HTR-8/SVneo (cell line): Measurements from ENCODE around the gene UBXN7.
"Not testable (repeated sequence)": the region's sequence is repeated elsewhere in the genome, so short reads cannot be mapped to it uniquely, and the experiment has no call there.

Experiments used
- DNase-seq: peaks from one replicate; pipeline ENCODE4 v3.0.0; 2011; ENCODE audit warnings: low spot score, mixed read lengths; ENCODE audit not compliant: insufficient read length
- FAIRE-seq: peaks from 2 replicates; lab custom pipeline; 2011; peaks lifted over from hg19 to GRCh38; lab: Jason Lieb, UNC

The UBXN7 gene, protein sequence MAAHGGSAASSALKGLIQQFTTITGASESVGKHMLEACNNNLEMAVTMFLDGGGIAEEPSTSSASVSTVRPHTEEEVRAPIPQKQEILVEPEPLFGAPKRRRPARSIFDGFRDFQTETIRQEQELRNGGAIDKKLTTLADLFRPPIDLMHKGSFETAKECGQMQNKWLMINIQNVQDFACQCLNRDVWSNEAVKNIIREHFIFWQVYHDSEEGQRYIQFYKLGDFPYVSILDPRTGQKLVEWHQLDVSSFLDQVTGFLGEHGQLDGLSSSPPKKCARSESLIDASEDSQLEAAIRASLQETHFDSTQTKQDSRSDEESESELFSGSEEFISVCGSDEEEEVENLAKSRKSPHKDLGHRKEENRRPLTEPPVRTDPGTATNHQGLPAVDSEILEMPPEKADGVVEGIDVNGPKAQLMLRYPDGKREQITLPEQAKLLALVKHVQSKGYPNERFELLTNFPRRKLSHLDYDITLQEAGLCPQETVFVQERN

DNA sequence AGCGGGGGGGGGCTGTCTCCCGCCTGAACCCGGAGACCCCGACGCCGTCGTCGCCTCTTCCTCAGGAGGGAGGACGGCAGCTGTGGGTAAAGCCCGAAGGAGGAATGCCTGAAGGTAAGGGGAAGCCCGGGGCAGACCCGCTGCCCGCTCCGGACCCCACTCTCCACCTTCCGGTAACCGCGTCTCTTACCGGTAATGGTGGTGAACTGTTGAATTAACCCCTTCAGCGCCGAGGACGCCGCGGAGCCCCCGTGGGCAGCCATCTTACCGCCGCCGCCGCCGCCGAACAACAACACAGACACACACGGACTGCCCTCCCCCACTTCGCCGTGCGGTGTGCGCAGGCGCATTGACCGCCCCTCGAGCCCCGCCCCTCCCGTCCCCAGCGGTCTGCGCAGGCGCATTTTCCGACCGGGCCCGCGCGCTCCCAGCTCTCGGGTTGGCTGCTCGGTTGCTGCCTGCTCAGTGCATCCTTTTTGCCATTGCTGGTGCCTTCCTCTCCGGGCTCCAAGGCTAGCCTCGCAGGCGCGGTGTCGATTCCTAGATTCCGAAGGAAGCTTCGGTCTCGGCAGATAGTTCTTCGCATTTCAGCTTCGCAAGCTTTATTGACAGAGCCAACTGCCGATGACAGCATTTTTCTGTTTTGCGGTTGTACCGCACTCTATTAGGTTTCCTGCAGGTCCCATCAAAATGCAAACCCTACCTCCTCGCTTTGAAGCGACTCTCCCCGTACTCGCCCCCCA is at the start of gene UBXN7:
UBXN7 (minus strand) TSS at position 291 of the 743 bp plus-strand sequence; CDS start at position 263, 28 bp downstream.
- DNase-seq (peak; percentile 98), FAIRE-seq (peak; percentile 92)

DNA sequence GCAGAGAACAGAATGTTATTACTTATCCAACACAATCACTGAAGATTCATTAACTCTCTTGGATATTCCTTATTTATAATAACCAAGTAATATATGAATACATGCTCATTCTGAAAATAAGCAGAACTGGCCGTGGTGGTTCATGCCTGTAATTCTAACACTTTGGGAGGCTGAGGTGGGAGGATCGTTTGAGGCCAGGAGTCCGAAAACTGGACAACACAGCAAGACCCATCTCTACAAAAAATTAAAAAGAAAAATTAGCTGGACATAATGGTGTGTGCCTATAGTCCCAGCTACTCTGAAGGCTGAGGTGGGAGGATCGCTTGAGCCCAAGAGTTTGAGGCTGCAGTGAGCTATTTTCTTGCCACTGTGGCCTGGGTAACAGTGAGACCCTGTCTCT is 45.5 kb upstream of the UBXN7 start:
- DNase-seq (no peak), FAIRE-seq (no peak)

DNA sequence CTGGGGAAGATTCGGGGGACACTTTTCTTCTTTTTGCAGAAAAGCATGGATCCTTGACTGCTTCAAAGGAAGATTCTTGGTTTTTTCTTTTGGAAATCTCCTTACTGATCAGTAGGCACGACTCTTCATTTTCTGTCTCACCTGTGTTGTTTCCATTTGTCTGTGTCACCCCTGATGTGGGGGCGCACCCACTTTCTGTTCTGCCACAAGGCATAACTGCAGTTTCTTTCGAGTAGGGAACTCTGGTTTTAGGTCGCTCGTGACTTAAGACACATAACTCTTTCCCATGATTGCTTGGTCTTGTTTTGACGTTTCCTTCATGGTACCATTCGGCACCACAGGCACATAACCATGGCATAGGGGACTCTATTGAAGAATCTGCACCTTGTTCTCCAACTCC is 40.1 kb upstream of the UBXN7 start:
- no peak for FAIRE-seq
- no peak for DNase-seq

DNA sequence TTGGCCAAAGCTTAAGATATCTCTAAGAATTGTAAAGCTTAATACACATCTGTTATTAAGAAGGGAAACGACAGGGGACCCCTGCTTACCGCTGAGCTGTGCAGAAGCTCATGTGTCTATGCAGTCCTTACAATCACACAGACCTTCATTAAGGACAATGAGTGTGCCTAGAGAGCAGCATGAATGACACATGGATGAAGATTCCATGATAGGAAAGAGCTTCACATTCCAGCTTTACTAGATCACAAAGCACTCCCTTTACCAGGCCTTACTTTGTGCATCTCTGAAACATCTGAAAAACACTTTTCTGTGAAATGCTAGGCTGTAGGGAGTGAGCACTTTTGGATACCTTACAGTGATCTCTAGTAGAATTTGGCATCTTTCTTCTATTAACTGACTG is 39.3 kb upstream of the UBXN7 start:
- FAIRE-seq (no peak), DNase-seq (no peak)

DNA sequence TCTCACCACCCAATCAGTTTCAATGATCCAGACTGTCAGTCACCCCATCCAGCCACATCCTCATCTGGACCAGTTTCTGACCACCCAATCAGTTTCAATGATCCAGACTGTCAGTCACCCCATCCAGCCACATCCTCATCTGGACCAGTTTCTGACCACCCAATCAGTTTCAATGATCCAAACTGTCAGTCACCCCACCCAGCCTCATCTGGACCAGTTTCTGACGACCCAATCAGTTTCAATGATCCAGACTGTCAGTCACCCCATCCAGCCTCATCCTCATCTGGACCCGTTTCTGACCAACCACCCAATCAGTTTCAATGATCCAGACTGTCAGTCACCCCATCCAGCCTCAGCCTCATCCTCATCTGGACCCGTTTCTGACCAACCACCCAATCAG is 38.0 kb upstream of the UBXN7 start:
- not testable (repeated sequence) for DNase-seq
- FAIRE-seq = peak; percentile 66

DNA sequence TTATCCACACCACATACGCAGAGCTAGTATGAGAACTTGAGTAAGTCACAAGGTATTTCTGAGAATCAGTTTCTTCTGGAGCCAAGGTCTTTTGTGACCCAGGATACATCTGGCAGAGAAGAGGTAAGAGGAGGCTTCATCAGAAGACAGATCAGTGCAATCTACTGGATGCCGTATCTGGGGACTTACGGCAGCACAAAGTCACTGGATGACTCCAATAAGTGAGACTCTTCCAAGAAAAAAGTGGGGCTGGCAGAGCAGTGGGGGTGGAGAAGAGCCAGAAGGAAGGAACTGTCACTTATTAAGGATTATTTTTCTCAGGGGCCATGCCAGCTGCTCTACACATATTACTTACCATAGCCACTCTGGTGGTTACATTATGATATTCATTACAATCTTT is 31.6 kb upstream of the UBXN7 start:
- FAIRE-seq (no peak), DNase-seq (no peak)

DNA sequence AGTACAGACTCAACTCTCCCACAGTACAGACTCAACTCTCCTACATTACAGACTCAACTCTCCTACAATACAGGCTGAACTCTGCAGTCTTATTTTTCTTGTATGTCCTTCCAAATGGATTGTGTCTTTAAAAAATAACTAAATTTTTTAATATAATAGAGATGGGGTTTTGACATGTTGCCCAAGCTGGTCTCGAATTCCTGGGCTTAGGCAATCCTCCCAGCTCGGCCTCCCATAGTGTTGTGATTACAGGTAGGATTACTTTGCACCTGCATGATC is 31.2 kb upstream of the UBXN7 start:
- FAIRE-seq (no peak), DNase-seq (no peak)

DNA sequence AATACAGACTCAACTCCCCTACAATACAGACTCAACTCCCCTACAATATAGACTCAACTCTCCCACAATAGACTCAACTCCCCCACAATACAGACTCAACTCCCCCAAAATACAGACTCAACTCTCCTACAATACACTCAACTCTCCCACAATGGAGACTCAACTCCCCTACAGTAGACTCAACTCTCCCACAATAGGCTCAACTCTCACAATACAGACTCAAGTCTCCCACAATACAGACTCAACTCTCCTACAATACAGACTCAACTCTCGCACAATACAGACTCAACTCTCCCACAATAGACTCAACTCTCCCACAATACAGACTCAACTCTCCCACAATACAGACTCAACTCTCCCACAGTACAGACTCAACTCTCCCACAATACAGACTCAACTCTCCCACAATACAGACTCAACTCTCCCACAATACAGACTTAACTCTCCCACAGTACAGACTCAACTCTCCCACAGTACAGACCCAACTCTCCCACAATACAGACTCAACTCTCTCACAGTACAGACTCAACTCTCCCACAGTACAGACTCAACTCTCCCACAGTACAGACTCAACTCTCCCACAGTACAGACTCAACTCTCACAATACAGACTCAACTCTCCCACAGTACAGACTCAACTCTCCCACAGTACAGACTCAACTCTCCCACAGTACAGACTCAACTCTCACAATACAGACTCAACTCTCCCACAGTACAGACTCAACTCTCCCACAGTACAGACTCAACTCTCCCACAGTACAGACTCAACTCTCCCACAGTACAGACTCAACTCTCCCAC is 30.7 kb upstream of the UBXN7 start:
- not testable (repeated sequence) for FAIRE-seq

DNA sequence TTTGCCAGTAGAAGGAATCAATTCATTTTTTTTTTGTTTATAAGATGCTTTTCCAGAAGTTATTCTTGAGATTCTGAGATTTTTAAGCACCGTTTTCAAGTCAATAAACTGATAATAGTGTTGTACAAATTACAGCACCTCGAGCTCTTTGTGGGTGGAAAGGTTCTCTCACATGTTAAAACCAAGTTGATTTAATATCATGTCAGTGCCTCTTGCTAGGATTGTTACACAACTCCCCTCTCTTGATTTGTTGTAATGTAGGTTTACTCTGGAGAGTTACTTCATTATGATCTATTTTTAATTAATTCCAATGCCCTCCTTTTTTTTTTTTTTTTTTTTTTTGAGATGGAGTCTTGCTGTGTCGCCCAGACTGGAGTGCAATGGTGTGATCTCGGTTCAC is 25.8 kb upstream of the UBXN7 start:
- FAIRE-seq = no peak
- DNase-seq = no peak

More for the DNA sequence above, 30.7 kb upstream of the UBXN7 start:
- DNase-seq = not testable (repeated sequence)

DNA sequence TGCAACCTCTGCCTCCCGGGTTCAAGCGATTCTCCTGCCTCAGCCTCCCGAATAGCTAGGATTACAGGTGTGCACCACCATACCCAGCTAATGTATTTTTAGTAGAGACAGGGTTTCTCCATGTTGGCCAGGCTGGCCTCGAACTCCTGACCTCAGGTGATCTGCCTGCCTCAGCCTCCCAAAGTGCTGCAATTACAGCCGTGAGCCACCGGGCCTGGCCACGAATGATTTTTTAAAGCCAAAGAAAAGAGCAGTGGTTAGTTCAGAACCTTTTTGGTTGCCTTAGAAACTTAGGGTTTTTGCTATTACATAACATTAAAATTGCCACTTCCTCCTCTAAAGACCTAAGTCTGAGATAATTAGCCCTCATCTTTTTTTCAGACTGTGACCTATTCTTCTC is 25.2 kb upstream of the UBXN7 start:
- DNase-seq, FAIRE-seq: not testable (repeated sequence)

DNA sequence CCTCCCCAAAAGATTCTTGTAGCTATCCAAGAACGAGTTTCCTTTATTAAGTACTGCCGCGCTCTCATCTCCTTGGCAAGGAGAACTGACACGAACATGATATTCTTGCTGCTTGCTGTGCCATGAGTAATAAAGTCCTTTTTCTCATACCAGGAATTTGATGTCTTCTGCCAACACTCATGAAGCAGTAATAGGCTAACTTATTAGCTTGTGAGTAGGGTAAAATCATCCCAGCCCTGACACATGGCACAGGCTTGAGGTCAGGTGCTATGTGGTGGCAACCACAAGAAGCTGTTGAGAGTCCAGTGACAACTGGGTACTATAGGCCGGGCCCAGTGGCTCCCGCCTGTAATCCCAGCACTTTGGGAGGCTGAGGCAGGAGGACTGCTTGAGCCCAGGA is 22.7 kb upstream of the UBXN7 start:
- FAIRE-seq (no peak), DNase-seq (no peak)

DNA sequence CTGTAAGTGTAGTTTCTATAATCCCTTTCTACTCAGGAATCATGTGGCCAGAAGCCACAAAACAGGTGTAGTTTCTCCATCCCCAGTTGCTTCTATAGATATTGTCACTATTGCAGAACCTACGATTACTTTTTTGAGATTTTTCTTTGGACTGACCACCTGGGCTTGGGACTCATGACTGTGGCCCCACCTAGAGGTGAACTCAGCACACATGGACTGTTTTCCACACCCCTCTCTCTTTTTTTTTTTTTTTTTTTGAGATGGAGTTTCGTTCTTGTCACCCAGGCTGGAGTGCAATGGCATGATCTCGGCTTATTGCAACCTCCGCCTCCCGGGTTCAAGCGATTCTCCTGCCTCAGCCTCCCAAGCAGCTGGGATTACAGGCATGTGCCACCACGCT is 13.2 kb upstream of the UBXN7 start:
- not testable (repeated sequence) for DNase-seq

DNA sequence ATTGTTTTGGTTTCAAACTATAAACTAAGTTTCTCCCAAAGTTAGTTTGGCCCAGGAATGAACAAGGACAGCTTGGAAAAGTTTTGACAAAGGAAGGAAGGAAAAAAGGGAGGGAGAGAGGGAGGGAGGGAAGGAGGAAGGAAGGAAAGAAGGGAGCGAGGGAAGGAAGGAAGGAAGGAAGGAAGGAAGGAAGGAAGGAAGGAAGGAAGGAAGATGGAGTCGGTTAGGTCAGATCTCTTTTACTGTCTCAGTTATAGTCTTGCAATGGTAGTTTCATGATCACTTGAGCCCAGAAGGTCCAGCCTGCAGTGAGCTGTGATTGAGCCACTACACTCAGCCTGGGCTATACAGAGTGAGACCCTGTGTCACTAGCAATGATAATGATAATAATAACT is 12.3 kb upstream of the UBXN7 start:
- no peak for FAIRE-seq

More for the DNA sequence above, 13.2 kb upstream of the UBXN7 start:
- FAIRE-seq = not testable (repeated sequence)

DNA sequence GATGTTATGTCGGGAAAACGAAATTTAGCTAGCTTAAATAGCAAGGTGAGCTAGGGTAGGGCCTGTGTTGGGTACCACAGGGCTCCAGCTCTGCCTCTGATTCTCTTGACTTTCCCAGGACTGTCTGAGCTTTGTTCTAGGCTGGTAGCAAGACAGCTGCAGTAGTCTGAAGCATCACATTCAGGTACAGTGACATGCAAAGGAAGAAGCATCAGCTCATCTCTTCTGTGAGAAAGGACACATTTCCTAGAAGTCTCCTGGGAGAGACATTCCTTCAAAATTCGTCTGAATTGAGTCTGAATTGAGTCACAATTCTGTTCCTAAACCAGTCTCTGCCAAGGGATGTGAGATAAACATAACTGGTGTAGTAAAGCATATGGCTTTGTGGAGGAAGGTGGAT is 8.5 kb upstream of the UBXN7 start:
- FAIRE-seq (no peak), DNase-seq (no peak)

More for the DNA sequence above, 12.3 kb upstream of the UBXN7 start:
- no peak for DNase-seq

DNA sequence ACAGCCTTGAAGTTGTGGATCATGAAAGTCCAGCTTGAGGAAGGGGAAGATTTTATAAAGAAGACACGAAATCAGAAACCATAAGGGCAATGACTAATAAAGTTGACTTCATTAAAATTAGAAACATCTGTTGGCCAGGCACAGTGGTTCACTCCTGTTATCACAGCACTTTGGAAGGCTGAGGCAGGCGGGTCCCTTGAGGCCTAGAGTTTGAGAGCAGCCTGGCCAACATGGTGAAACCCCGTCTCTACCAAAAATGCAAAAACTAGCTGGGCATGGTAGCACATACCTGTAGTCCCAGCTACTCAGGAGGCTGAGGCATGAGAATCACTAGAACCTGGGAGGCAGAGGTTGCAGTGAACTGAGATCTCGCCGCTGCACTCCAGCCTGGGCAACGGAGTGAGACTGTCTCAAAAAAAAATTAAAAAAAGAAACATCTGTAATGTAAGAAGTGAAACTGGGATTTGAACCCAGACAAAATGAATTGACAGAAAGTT is 7.9 kb upstream of the UBXN7 start:
- FAIRE-seq (no peak), DNase-seq (no peak)

DNA sequence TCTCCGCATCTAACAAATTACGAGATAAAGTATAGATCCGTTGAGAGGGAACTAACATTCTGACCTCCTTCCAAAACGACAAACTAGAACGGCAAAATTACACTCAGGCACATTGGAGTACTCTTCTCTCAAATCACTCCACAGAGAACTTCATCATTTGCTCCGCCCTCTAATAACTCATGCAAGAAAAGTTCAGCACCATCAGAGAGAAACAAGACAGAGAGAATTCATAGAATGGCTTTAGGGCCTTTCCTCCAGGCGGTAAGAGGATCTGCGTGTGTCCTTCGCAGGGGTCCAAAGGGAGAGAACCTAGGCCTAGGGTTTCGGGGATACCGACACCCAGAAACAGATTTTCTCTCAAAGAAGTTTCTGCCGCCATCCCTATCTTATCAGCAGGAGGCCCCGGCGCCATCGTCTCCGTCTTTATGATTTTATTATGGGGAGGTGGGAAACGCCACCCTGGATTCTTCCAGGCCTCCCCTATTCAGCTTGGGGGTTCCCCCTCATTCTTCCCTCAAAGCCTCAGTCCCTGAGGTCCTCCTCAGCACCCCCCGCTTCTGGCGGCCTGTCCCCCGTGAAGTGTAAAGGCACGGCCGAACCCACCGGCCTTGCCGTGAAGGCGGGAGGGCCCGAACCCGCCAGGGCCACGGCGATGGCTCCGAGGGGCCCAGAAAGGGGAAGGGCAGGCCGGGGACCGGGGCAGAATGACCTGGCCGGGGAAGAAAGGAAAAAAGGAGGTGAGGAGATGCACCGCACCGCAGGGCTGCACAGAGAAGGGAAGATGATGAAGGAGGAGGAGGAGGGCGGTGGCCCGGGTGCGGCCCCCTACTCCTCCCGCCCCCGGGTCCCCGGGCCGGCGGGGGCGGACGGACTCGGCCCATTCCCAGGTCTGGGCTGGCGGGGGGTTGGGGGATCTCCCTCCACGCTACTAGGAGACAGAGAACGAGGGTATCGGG is 768 bp downstream of the UBXN7 start:
- peak; percentile 54 for DNase-seq
- no peak for FAIRE-seq

DNA sequence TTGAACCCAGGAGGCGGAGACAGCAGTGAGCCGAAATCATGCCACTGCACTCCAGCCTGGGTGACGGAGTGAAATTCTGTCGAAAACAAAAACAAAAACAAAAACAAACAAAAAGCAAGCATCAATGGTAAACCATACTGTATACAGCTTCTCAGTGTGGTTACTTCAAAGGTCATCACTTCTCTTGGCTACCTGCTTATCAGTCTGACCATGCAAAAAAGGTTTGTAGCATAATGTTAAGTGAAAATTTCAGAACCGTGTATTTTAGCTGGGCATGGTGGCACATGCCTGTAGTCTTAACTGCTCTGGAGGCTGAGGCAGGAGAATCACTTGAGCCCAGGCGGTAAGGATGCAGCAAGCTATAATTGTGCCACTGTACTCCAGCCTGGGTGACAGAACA is 4.2 kb downstream of the UBXN7 start:
- DNase-seq = no peak
- no peak for FAIRE-seq

DNA sequence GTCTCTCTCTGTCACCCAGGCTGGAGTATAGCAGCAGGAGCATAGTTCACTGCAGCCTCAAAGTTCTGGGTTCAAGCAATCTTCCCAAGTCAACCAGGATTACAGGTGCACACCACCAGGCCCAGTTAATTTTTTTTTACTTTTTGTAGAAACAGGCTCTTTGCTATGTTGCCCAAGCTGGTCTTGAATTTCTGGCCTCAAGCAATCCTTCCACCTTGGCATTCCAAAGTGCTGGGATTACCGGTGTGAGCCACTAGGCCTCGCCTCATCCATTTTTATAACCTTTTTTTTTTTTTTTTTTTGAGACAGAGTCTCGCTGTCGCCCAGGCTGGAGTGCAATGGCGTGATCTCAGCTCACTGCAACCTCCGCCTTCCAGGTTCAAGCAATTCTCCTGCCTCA is 7.8 kb downstream of the UBXN7 start:
- FAIRE-seq, DNase-seq: not testable (repeated sequence)

DNA sequence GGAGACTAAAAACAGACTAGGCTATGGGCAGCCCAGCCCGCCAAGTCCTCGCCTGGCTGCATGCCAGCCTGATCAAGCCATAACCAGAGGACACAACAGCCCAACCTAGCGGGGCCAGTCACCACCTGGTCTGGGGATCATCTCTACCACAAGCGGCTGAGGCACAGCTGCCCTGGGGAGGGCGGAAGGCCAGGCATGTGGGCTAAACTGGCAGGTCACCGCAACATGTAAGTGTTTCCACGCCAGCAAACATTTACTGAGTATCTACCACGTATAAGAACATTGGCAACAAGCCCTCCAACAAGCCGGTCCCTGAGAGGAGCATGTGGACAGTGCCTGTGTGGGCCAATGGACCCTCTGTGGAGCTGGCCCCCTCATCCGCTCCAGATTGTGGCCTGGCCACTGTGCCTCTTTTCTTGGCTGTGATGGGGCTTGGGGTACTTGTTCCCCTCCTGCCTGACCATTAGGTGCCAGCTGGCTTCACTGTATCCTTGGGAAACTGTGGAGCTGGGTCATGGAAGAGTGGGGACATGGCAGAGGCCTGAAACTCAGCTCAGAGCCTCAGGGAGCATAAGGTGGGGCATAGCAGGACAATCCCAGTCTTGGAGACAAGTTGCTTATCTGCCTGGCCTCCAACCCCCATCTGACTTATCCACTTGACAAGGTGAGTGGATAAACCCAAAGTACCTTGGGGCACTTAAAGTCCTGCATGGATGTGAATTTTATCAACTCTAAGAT is 9.0 kb downstream of the UBXN7 start:
- FAIRE-seq (no peak), DNase-seq (no peak)
